GM23338 (cell line): ENCODE measurements around the gene MYOCD. TPM values are rescaled to one million over a fixed set of nuclear protein-coding genes. Genes with fewer than 3 reads are reported as not detected.

Experiments used
- ATAC-seq: fragments of 200-7000 bp; cut with Tn5 transposase; 3 replicates; pipeline ENCODE4 v1.9.1; 2020
- DNase-seq: peaks from one replicate; pipeline ENCODE4 v3.0.0-alpha.2; 2015; ENCODE audit warnings: low spot score
- H2AFZ ChIP-seq: fragments of 200-600 bp; sonication (generic); 2 replicates; pipeline ENCODE4 v1.8.0; 2016; ENCODE audit warnings: antibody characterized with exemption, mild to moderate bottlenecking, moderate library complexity
- H3F3A ChIP-seq: fragments of 200-600 bp; sonication (generic); replicated peaks from 2 replicates; pipeline ENCODE4 v1.8.0; 2017; ENCODE audit warnings: antibody characterized with exemption, mixed run types, low read depth
- H3K27ac ChIP-seq: fragments of 200-600 bp; sonication (generic); 2 replicates; pipeline ENCODE4 v1.6.1; 2016; ENCODE audit warnings: low read depth
- H3K27me3 ChIP-seq: fragments of 200-600 bp; sonication (generic); 2 replicates; pipeline ENCODE4 v1.8.0; 2016; ENCODE audit warnings: mild to moderate bottlenecking, mixed run types, moderate library complexity; ENCODE audit not compliant: insufficient read depth
- H3K36me3 ChIP-seq: fragments of 200-600 bp; sonication (generic); 2 replicates; pipeline ENCODE4 v1.8.0; 2016; ENCODE audit warnings: mild to moderate bottlenecking; ENCODE audit not compliant: insufficient read depth
- H3K4me1 ChIP-seq: fragments of 200-600 bp; sonication (generic); 2 replicates; pipeline ENCODE4 v1.8.0; 2016; ENCODE audit warnings: mild to moderate bottlenecking, moderate library complexity; ENCODE audit not compliant: insufficient read depth
- H3K4me2 ChIP-seq: fragments of 200-600 bp; sonication (generic); 2 replicates; pipeline ENCODE4 v1.7.1; 2017; ENCODE audit warnings: mixed run types
- H3K4me3 ChIP-seq: fragments of 200-600 bp; sonication (generic); 2 replicates; pipeline ENCODE4 v1.6.1; 2016; ENCODE audit warnings: mixed run types
- H3K79me2 ChIP-seq: fragments of 200-600 bp; sonication (generic); replicated peaks from 2 replicates; pipeline ENCODE4 v1.8.0; 2017; ENCODE audit warnings: mild to moderate bottlenecking; ENCODE audit not compliant: insufficient read depth
- H3K9me2 ChIP-seq: fragments of 200-600 bp; sonication (generic); 2 replicates; pipeline ENCODE4 v1.8.0; 2017; ENCODE audit not compliant: insufficient read depth
- H4K20me1 ChIP-seq: fragments of 200-600 bp; sonication (generic); replicated peaks from 2 replicates; pipeline ENCODE4 v1.8.0; 2017; ENCODE audit warnings: mild to moderate bottlenecking; ENCODE audit not compliant: insufficient read depth
- H3K27ac Mint-ChIP-seq: 2 replicates; pipeline ENCODE4 v1.8.0; 2020; ENCODE audit warnings: inconsistent platforms, mild to moderate bottlenecking, moderate library complexity, mixed read lengths
- H3K27me3 Mint-ChIP-seq: 3 replicates; pipeline ENCODE4 v1.8.0; 2022; ENCODE audit warnings: low read depth, mild to moderate bottlenecking, moderate library complexity, mixed read lengths, inconsistent platforms; ENCODE audit not compliant: insufficient read depth, poor library complexity
- H3K36me3 Mint-ChIP-seq: 3 replicates; pipeline ENCODE4 v1.8.0; 2021; ENCODE audit warnings: low read depth, mild to moderate bottlenecking, inconsistent platforms, moderate library complexity, mixed read lengths
- H3K4me1 Mint-ChIP-seq: 3 replicates; pipeline ENCODE4 v1.8.0; 2020; ENCODE audit warnings: mild to moderate bottlenecking, inconsistent platforms, mixed read lengths
- H3K4me3 Mint-ChIP-seq: 3 replicates; pipeline ENCODE4 v1.8.0; 2021; ENCODE audit warnings: moderate library complexity, mild to moderate bottlenecking, inconsistent platforms, mixed read lengths
- H3K9me3 Mint-ChIP-seq: 3 replicates; pipeline ENCODE4 v1.8.0; 2020; ENCODE audit warnings: moderate library complexity, mild to moderate bottlenecking, inconsistent platforms, mixed read lengths
- CREB1 ChIP-seq: fragments of 250-450 bp; sonication (Bioruptor Pico); IDR thresholded peaks from 2 replicates; pipeline ENCODE4 v1.5.0; 2020; ENCODE audit warnings: low read depth, mild to moderate bottlenecking, moderate library complexity
- EZH2 ChIP-seq: fragments of 200-600 bp; sonication (generic); IDR thresholded peaks from one replicate; pipeline ENCODE4 v1.8.0; 2017; ENCODE audit warnings: antibody characterized with exemption, mild to moderate bottlenecking, low read depth; ENCODE audit not compliant: unreplicated experiment
- EZH2phosphoT487 ChIP-seq: fragments of 200-600 bp; sonication (generic); IDR thresholded peaks from one replicate; pipeline ENCODE4 v1.8.1; 2018; ENCODE audit warnings: antibody characterized with exemption; ENCODE audit not compliant: unreplicated experiment
- JUNB ChIP-seq: IDR thresholded peaks from one replicate; pipeline ENCODE4 v1.6.1; 2016; ENCODE audit warnings: antibody characterized with exemption; ENCODE audit not compliant: unreplicated experiment
- NANOG ChIP-seq: IDR thresholded peaks from 2 replicates; pipeline ENCODE4 v1.6.1; 2016; ENCODE audit warnings: antibody characterized with exemption, borderline replicate concordance
- POLR2AphosphoS5 ChIP-seq: IDR thresholded peaks from 2 replicates; pipeline ENCODE4 v1.6.1; 2016; ENCODE audit warnings: antibody characterized with exemption, low read depth
- STAT1 ChIP-seq: IDR thresholded peaks from one replicate; pipeline ENCODE4 v1.6.1; 2016; ENCODE audit warnings: antibody characterized with exemption; ENCODE audit not compliant: unreplicated experiment
- ZNF114 ChIP-seq: fragments of 250-450 bp; sonication (Bioruptor Pico); IDR thresholded peaks from 2 replicates; pipeline ENCODE4 v1.5.0; 2020; ENCODE audit warnings: mild to moderate bottlenecking, moderate library complexity
- ZNF331 ChIP-seq: fragments of 250-450 bp; sonication (Bioruptor Pico); IDR thresholded peaks from 2 replicates; pipeline ENCODE4 v1.5.0; 2020; ENCODE audit warnings: low read depth, mild to moderate bottlenecking, moderate library complexity
- polyA plus RNA-seq: library from polyadenylated mRNA; unstranded; fragments of >200 nt; fragmentation: Nextera tagmentation; extraction: Ambion mirVana; gene quantifications from 2 replicates; pipeline ENCODE4 v1.2.1, GENCODE V29; 2016
- total RNA-seq: library from RNA; depleted of rRNA; stranded (reverse); fragments of >200 nt; shearing (Covaris generic); gene quantifications from 2 replicates; pipeline ENCODE4 v1.2.3, GENCODE V29; 2014
- TF ChIP-seq, protein P1 (sequence below), 2 experiments: fragments of 200-600 bp in 1 of 2; sonication (generic) in 1 of 2; conservative IDR thresholded peaks; 2 replicates each; pipeline versions ENCODE4 v1.5.1 to v1.6.1; 2016 to 2017; ENCODE audit warnings: antibody characterized with exemption in 2 of 2, low read depth in 2 of 2, mild to moderate bottlenecking in 2 of 2, moderate library complexity in 1 of 2
- TF ChIP-seq, protein P2 (sequence below): IDR thresholded peaks from one replicate; pipeline ENCODE4 v1.6.1; 2018; ENCODE audit warnings: antibody characterized with exemption; ENCODE audit not compliant: unreplicated experiment
- TF ChIP-seq, protein P3 (sequence below): IDR thresholded peaks from 2 replicates; pipeline ENCODE4 v1.6.1; 2016; ENCODE audit warnings: antibody characterized with exemption
- TF ChIP-seq, protein P4 (sequence below): fragments of 250-450 bp; sonication (Bioruptor Pico); IDR thresholded peaks from 2 replicates; pipeline ENCODE4 v1.5.0; 2020; ENCODE audit warnings: mild to moderate bottlenecking, moderate library complexity

Gene MYOCD
- total and polyA plus RNA-seq, 2 experiments from 2014 or later: 0.80 to 2.4 TPM

DNA sequence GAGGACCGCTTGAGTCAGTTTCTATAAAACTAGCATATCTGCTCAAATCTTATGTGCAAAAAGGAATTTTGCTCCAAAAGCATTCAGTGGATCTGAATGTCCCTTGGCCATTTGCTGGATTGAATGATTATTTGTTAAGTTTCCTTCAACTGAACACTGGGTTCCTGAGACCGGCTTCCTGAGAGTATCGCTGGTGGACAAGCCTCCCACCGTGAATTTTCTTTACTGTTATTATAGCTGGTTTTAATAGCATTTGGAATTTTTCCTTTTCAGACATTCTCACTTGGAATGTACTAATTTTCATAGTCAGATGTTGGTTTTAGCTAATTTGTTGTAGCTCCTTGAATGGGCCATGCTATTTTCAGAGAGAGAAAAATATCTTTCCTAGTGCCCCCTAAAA is 9.8 kb upstream of the MYOCD start:
- H3K4me2 ChIP-seq: no peak overlapping the region
- no peak for DNase-seq

More for the DNA sequence above, 9.8 kb upstream of the MYOCD start:
- Histone ChIP-seq H3K4me1 (peaks cover 4% of the 10 kb centered on the region; the same call in 1 of the 2 replicates), H2AFZ (peak overlapping the region; percentile 93), H4K20me1 (no peaks in the 10 kb centered on the region), H3K27me3 (no peaks in the 10 kb centered on the region), H3K27ac (no peak overlapping the region), H3K36me3 (no peaks in the 10 kb centered on the region), H3F3A (no peaks in the 10 kb centered on the region), H3K9me2 (0 out of 2 replicates have a peak, but pooled peaks cover under 1% of the 10 kb centered on the region), H3K4me3 (no peak overlapping the region), H3K79me2 (no peaks in the 10 kb centered on the region)
- Mint-ChIP-seq H3K4me1 (peaks cover 6% of the 10 kb centered on the region), H3K27me3 (peaks cover 3% of the 10 kb centered on the region), H3K27ac (no peak overlapping the region), H3K4me3 (no peak overlapping the region), H3K36me3 (no peaks in the 10 kb centered on the region), H3K9me3 (no peaks in the 10 kb centered on the region)
- ATAC-seq: no peak
- no peak for TF ChIP-seq CREB1
- TF ChIP-seq NANOG: no peak
- no peak for TF ChIP-seq JUNB
- TF ChIP-seq POLR2AphosphoS5: no peak
- TF ChIP-seq, protein P1, sequence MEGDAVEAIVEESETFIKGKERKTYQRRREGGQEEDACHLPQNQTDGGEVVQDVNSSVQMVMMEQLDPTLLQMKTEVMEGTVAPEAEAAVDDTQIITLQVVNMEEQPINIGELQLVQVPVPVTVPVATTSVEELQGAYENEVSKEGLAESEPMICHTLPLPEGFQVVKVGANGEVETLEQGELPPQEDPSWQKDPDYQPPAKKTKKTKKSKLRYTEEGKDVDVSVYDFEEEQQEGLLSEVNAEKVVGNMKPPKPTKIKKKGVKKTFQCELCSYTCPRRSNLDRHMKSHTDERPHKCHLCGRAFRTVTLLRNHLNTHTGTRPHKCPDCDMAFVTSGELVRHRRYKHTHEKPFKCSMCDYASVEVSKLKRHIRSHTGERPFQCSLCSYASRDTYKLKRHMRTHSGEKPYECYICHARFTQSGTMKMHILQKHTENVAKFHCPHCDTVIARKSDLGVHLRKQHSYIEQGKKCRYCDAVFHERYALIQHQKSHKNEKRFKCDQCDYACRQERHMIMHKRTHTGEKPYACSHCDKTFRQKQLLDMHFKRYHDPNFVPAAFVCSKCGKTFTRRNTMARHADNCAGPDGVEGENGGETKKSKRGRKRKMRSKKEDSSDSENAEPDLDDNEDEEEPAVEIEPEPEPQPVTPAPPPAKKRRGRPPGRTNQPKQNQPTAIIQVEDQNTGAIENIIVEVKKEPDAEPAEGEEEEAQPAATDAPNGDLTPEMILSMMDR (conservative IDR thresholded peaks at IDR 0.05; ENCODE audit: low read depth in 2 of 2): no peak
- TF ChIP-seq EZH2phosphoT487: no peak
- TF ChIP-seq EZH2: no peak
- no peak for TF ChIP-seq ZNF331 (CRISPR knock-in tag)
- no peak for TF ChIP-seq ZNF114 (CRISPR knock-in tag)
- TF ChIP-seq, protein P2, sequence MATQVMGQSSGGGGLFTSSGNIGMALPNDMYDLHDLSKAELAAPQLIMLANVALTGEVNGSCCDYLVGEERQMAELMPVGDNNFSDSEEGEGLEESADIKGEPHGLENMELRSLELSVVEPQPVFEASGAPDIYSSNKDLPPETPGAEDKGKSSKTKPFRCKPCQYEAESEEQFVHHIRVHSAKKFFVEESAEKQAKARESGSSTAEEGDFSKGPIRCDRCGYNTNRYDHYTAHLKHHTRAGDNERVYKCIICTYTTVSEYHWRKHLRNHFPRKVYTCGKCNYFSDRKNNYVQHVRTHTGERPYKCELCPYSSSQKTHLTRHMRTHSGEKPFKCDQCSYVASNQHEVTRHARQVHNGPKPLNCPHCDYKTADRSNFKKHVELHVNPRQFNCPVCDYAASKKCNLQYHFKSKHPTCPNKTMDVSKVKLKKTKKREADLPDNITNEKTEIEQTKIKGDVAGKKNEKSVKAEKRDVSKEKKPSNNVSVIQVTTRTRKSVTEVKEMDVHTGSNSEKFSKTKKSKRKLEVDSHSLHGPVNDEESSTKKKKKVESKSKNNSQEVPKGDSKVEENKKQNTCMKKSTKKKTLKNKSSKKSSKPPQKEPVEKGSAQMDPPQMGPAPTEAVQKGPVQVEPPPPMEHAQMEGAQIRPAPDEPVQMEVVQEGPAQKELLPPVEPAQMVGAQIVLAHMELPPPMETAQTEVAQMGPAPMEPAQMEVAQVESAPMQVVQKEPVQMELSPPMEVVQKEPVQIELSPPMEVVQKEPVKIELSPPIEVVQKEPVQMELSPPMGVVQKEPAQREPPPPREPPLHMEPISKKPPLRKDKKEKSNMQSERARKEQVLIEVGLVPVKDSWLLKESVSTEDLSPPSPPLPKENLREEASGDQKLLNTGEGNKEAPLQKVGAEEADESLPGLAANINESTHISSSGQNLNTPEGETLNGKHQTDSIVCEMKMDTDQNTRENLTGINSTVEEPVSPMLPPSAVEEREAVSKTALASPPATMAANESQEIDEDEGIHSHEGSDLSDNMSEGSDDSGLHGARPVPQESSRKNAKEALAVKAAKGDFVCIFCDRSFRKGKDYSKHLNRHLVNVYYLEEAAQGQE: no peak
- TF ChIP-seq, protein P3, sequence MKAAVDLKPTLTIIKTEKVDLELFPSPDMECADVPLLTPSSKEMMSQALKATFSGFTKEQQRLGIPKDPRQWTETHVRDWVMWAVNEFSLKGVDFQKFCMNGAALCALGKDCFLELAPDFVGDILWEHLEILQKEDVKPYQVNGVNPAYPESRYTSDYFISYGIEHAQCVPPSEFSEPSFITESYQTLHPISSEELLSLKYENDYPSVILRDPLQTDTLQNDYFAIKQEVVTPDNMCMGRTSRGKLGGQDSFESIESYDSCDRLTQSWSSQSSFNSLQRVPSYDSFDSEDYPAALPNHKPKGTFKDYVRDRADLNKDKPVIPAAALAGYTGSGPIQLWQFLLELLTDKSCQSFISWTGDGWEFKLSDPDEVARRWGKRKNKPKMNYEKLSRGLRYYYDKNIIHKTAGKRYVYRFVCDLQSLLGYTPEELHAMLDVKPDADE: no peak
- TF ChIP-seq STAT1: no peak
- TF ChIP-seq, protein P4, sequence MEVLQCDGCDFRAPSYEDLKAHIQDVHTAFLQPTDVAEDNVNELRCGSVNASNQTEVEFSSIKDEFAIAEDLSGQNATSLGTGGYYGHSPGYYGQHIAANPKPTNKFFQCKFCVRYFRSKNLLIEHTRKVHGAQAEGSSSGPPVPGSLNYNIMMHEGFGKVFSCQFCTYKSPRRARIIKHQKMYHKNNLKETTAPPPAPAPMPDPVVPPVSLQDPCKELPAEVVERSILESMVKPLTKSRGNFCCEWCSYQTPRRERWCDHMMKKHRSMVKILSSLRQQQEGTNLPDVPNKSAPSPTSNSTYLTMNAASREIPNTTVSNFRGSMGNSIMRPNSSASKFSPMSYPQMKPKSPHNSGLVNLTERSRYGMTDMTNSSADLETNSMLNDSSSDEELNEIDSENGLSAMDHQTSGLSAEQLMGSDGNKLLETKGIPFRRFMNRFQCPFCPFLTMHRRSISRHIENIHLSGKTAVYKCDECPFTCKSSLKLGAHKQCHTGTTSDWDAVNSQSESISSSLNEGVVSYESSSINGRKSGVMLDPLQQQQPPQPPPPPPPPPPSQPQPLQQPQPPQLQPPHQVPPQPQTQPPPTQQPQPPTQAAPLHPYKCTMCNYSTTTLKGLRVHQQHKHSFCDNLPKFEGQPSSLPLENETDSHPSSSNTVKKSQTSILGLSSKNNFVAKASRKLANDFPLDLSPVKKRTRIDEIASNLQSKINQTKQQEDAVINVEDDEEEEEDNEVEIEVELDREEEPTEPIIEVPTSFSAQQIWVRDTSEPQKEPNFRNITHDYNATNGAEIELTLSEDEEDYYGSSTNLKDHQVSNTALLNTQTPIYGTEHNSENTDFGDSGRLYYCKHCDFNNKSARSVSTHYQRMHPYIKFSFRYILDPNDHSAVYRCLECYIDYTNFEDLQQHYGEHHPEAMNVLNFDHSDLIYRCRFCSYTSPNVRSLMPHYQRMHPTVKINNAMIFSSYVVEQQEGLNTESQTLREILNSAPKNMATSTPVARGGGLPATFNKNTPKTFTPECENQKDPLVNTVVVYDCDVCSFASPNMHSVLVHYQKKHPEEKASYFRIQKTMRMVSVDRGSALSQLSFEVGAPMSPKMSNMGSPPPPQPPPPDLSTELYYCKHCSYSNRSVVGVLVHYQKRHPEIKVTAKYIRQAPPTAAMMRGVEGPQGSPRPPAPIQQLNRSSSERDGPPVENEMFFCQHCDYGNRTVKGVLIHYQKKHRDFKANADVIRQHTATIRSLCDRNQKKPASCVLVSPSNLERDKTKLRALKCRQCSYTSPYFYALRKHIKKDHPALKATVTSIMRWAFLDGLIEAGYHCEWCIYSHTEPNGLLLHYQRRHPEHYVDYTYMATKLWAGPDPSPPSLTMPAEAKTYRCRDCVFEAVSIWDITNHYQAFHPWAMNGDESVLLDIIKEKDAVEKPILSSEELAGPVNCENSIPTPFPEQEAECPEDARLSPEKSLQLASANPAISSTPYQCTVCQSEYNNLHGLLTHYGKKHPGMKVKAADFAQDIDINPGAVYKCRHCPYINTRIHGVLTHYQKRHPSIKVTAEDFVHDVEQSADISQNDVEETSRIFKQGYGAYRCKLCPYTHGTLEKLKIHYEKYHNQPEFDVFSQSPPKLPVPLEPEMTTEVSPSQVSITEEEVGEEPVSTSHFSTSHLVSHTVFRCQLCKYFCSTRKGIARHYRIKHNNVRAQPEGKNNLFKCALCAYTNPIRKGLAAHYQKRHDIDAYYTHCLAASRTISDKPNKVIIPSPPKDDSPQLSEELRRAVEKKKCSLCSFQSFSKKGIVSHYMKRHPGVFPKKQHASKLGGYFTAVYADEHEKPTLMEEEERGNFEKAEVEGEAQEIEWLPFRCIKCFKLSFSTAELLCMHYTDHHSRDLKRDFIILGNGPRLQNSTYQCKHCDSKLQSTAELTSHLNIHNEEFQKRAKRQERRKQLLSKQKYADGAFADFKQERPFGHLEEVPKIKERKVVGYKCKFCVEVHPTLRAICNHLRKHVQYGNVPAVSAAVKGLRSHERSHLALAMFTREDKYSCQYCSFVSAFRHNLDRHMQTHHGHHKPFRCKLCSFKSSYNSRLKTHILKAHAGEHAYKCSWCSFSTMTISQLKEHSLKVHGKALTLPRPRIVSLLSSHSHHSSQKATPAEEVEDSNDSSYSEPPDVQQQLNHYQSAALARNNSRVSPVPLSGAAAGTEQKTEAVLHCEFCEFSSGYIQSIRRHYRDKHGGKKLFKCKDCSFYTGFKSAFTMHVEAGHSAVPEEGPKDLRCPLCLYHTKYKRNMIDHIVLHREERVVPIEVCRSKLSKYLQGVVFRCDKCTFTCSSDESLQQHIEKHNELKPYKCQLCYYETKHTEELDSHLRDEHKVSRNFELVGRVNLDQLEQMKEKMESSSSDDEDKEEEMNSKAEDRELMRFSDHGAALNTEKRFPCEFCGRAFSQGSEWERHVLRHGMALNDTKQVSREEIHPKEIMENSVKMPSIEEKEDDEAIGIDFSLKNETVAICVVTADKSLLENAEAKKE (CRISPR knock-in tag): no peak
